GM12878 (cell line): ENCODE data around the gene DIAPH2. TPM values are rescaled to one million over a fixed set of nuclear protein-coding genes. Genes with fewer than 3 reads are reported as not detected.
A peak's percentile ranks its signal among the peaks of the same experiment; 100 is the strongest.

Experiments used
- ATAC-seq: fragments of 200-7000 bp; cut with Tn5 transposase; 3 replicates; pipeline ENCODE4 v1.9.1; 2020; ENCODE audit warnings: mild to moderate bottlenecking, moderate library complexity
- Bru-seq: library from RNA; stranded (reverse); fragments of 400-500 nt; gene quantifications from one replicate; lab custom pipeline; 2021; lab: Mats Ljungman, UMichigan
- BruChase-seq, 2 experiments: library from RNA; stranded (reverse); fragments of 400-500 nt; gene quantifications; one replicate each; lab custom pipeline; 2021; lab: Mats Ljungman, UMichigan
- BruUV-seq: library from RNA; stranded (reverse); fragments of 400-500 nt; replicated peaks from 2 replicates; lab custom pipeline; 2021; lab: Mats Ljungman, UMichigan
- CTCF ChIA-PET: fragments of 300-600 bp; sonication (Branson Sonifier 250); formaldehyde crosslinking; extraction: SDS; loops from one replicate; lab custom pipeline; 2021; ENCODE audit warnings: inconsistent platforms; lab: Yijun Ruan, JAX
- POLR2A ChIA-PET: fragments of 350-600 bp; formaldehyde crosslinking; extraction: SDS; loops from one replicate; lab custom pipeline; 2021; ENCODE audit warnings: inconsistent platforms; lab: Charles Lee
- RAD21 ChIA-PET: fragments of 300-600 bp; sonication (Branson Sonifier 250); formaldehyde crosslinking; loops from one replicate; lab custom pipeline; 2023; ENCODE audit warnings: antibody characterized with exemption; ENCODE audit not compliant: unreplicated experiment; lab: Charles Lee
- SMC1A ChIA-PET: fragments of 300-600 bp; sonication (Branson Sonifier 250); formaldehyde crosslinking; loops from one replicate; lab custom pipeline; 2023; ENCODE audit not compliant: unreplicated experiment, uncharacterized antibody; lab: Charles Lee
- DNase-seq: peaks from one replicate; pipeline ENCODE4 v3.0.0-alpha.2; 2011; ENCODE audit warnings: low read depth, low spot score
- FAIRE-seq: peaks from 3 replicates; lab custom pipeline; 2011; peaks lifted over from hg19 to GRCh38; lab: Jason Lieb, UNC
- H2AFZ ChIP-seq: 2 replicates; pipeline ENCODE4 v1.6.0; 2011; ENCODE audit warnings: low read depth, low read length, control low read depth; ENCODE audit not compliant: control insufficient read depth
- H3K27ac ChIP-seq: 2 replicates; pipeline ENCODE4 v1.5.1; 2011; ENCODE audit warnings: control low read depth; ENCODE audit not compliant: control insufficient read depth, insufficient read depth
- H3K27me3 ChIP-seq, 2 experiments: replicated peaks in 1 of 2; 2 replicates each; pipeline versions ENCODE4 v1.6.0 to v1.6.1; 2011; ENCODE audit warnings: low read length in 1 of 2; ENCODE audit not compliant: control insufficient read depth in 2 of 2, insufficient read depth in 2 of 2
- H3K36me3 ChIP-seq, 2 experiments: 2 replicates each; pipeline ENCODE4 v1.5.1; 2011; ENCODE audit warnings: low read length in 1 of 2; ENCODE audit not compliant: control insufficient read depth in 2 of 2, insufficient read depth in 2 of 2
- H3K4me1 ChIP-seq: 2 replicates; pipeline ENCODE4 v1.6.1; 2011; ENCODE audit warnings: mild to moderate bottlenecking, low read length, moderate library complexity, mixed read lengths; ENCODE audit not compliant: control insufficient read depth, insufficient read depth
- H3K4me2 ChIP-seq: 2 replicates; pipeline ENCODE4 v1.6.0; 2011; ENCODE audit warnings: control low read depth; ENCODE audit not compliant: control insufficient read depth, insufficient read depth
- H3K4me3 ChIP-seq: fragments of 200-600 bp; sonication (generic); 2 replicates; pipeline ENCODE4 v1.5.1; 2016
- H3K79me2 ChIP-seq: 2 replicates; pipeline ENCODE4 v1.6.0; 2011; ENCODE audit warnings: low read length; ENCODE audit not compliant: control insufficient read depth, insufficient read depth
- H3K9ac ChIP-seq: 2 replicates; pipeline ENCODE4 v1.8.0; 2011; ENCODE audit warnings: low read length, control low read depth, mixed read lengths; ENCODE audit not compliant: control insufficient read depth, insufficient read depth
- H3K9me3 ChIP-seq: replicated peaks from 3 replicates; pipeline ENCODE4 v1.5.1; 2011; ENCODE audit warnings: mild to moderate bottlenecking, low read length; ENCODE audit not compliant: control insufficient read depth, insufficient read depth
- H4K20me1 ChIP-seq: 2 replicates; pipeline ENCODE4 v1.6.0; 2011; ENCODE audit not compliant: control insufficient read depth, insufficient read depth
- ATF2 ChIP-seq: IDR thresholded peaks from 2 replicates; pipeline ENCODE4 v1.6.1; 2012; ENCODE audit warnings: low read length, inconsistent platforms
- BMI1 ChIP-seq: fragments of 450-650 bp; IDR thresholded peaks from 2 replicates; pipeline ENCODE4 v1.6.1; 2016; ENCODE audit warnings: mild to moderate bottlenecking, moderate library complexity, borderline replicate concordance
- CBFB ChIP-seq: IDR thresholded peaks from 2 replicates; pipeline ENCODE4 v1.6.1; 2016; ENCODE audit warnings: antibody characterized with exemption, low read depth
- E2F8 ChIP-seq: fragments of 450-650 bp; IDR thresholded peaks from 2 replicates; pipeline ENCODE4 v1.6.1; 2018; ENCODE audit warnings: mild to moderate bottlenecking, low read depth, moderate library complexity; ENCODE audit not compliant: partially characterized antibody
- EP300 ChIP-seq, 2 experiments: fragments of 150-350 bp in 1 of 2; IDR thresholded peaks; 2 replicates each; pipeline ENCODE4 v1.6.1; 2011 to 2012; ENCODE audit warnings: low read depth in 2 of 2, low read length in 2 of 2, borderline replicate concordance in 1 of 2, improper control_type of control experiment in 1 of 2, inconsistent platforms in 1 of 2; ENCODE audit not compliant: control insufficient read depth in 1 of 2
- GABPA ChIP-seq: IDR thresholded peaks from 2 replicates; pipeline ENCODE4 v1.6.1; 2014; ENCODE audit warnings: antibody characterized with exemption, low read depth, mild to moderate bottlenecking, inconsistent platforms
- JUND ChIP-seq: IDR thresholded peaks from 2 replicates; pipeline ENCODE4 v1.6.1; 2012; ENCODE audit warnings: low read depth, mild to moderate bottlenecking, low read length, improper control_type of control experiment, moderate library complexity
- NFYB ChIP-seq: IDR thresholded peaks from 2 replicates; pipeline ENCODE4 v1.6.1; 2011; ENCODE audit warnings: low read depth, mild to moderate bottlenecking, low read length, improper control_type of control experiment, moderate library complexity; ENCODE audit not compliant: insufficient read depth
- RUNX3 ChIP-seq: IDR thresholded peaks from 2 replicates; pipeline ENCODE4 v1.6.1; 2012; ENCODE audit warnings: low read length, inconsistent platforms
- SMAD5 ChIP-seq: IDR thresholded peaks from 2 replicates; pipeline ENCODE4 v1.6.1; 2016; ENCODE audit warnings: antibody characterized with exemption, low read depth
- TCF3 ChIP-seq: IDR thresholded peaks from 2 replicates; pipeline ENCODE4 v1.6.1; 2012; ENCODE audit warnings: low read depth, mild to moderate bottlenecking, low read length, borderline replicate concordance; ENCODE audit not compliant: insufficient read depth
- ZBED1 ChIP-seq: IDR thresholded peaks from 2 replicates; pipeline ENCODE4 v1.6.1; 2016; ENCODE audit warnings: borderline replicate concordance
- ZNF217 ChIP-seq: fragments of 450-650 bp; IDR thresholded peaks from 2 replicates; pipeline ENCODE4 v1.6.1; 2017; ENCODE audit warnings: antibody characterized with exemption, mild to moderate bottlenecking
- ZNF274 ChIP-seq: IDR thresholded peaks from one replicate; pipeline ENCODE4 v1.8.0; 2011; ENCODE audit not compliant: insufficient read length, insufficient read depth
- WGBS: methylation state at CpG from one replicate; pipeline ENCODE4 v1.1.6; 2016; ENCODE audit warnings: low lambda C conversion rate; ENCODE audit not compliant: insufficient replicate concordance, insufficient coverage; ENCODE audit errors: missing lambda C conversion rate; 5-methylcytosine and 5-hydroxymethylcytosine counted together
- in situ Hi-C: fragments of 300-500 bp; cut with MboI; formaldehyde crosslinking; loops from 9 replicates; pipeline ENCODE4 v1.14.3; 2018; ENCODE audit warnings: mixed read lengths
- intact Hi-C: fragments of 100-400 bp; cut with micrococcal nuclease; formaldehyde crosslinking; loops from one replicate; pipeline ENCODE4 v1.14.2; 2022; ENCODE audit not compliant: unreplicated experiment
- long read RNA-seq, 2 experiments: library from polyadenylated mRNA; unstranded; transcript quantifications; one replicate each; pipeline ENCODE4 v2.0.0, GENCODE V29; 2019 to 2020
- polyA minus RNA-seq, 3 experiments: library from RNA; depleted of rRNA, polyadenylated mRNA; stranded (reverse); fragments of >200 nt; gene quantifications; 2 replicates each; pipeline ENCODE4 v1.2.3, GENCODE V29; 2011
- polyA plus RNA-seq, 11 experiments: library from polyadenylated mRNA; depleted of rRNA in 4 of 11; unstranded in 6 of 11; stranded (reverse) in 5 of 11; fragments of >200 nt; fragmentation: Nextera tagmentation in 4 of 11; fragmentation: Illumina TruSeq in 1 of 11; extraction: Ambion mirVana in 4 of 11; extraction: Trizol in 1 of 11; gene quantifications; 1 replicate in 1 of 11; 2 replicates in 10 of 11; pipeline versions ENCODE4 v1.2.1 to v1.2.3, GENCODE V29; 2011 to 2016; ENCODE audit warnings: inconsistent platforms in 2 of 11, missing spikeins in 2 of 11, low read depth in 1 of 11
- total RNA-seq, 4 experiments: library from RNA; depleted of rRNA in 3 of 4; stranded (reverse); fragments of >200 nt in 3 of 4; fragmentation: Illumina TruSeq in 1 of 4; extraction: Trizol in 1 of 4; gene quantifications; 2 replicates each; pipeline versions ENCODE4 v1.2.1 to v1.2.3, GENCODE V29; 2013 to 2021

The DIAPH2 gene
- total RNA-seq (2013; cell fraction: nucleolus; rRNA removed) = 69.2 and 73.5 TPM in 2 replicates
- total RNA-seq (2014; rRNA removed) (11.2 and 12.8 TPM in 2 replicates), total RNA-seq (2014; rRNA removed; fragmentation: Illumina TruSeq; extraction: Trizol) (16.6 and 18.3 TPM in 2 replicates), total RNA-seq (2021) (10.3 and 10.8 TPM in 2 replicates), polyA plus RNA-seq (2011; rRNA removed) (5.5 and 8.1 TPM in 2 replicates), polyA plus RNA-seq (2014; fragmentation: Illumina TruSeq; extraction: Trizol) (8.1 and 11.2 TPM in 2 replicates), polyA plus RNA-seq (2014; fragmentation: Nextera tagmentation; extraction: Ambion mirVana) (1 to 10 TPM; 2.2 to 2.5 TPM), polyA plus RNA-seq (2014; rRNA removed) (4.0 and 4.4 TPM in 2 replicates), polyA plus RNA-seq (2016; fragmentation: Nextera tagmentation; extraction: Ambion mirVana) (10 to 100 TPM in 1 of 2 experiments, 1 to 10 TPM in 1; 9.4 to 10.4 TPM), polyA minus RNA-seq (2011; rRNA and poly(A)+ RNA removed) (12.6 and 13.8 TPM in 2 replicates), Bru-seq, nascent RNA (percentile 56 among the genes with signal in this experiment), BruChase-seq, experiment 1, labeled RNA remaining after a 6-hour chase (percentile 52 among the genes with signal in this experiment), BruChase-seq, experiment 2, labeled RNA remaining after a 2-hour chase (percentile 52 among the genes with signal in this experiment)
- polyA plus RNA-seq (2011; ENCODE audit: low read depth) = 1.7 TPM
- 1.8 and 1.9 TPM in 2 replicates for polyA plus RNA-seq (2011; cell fraction: cytosol; rRNA removed)
- polyA plus RNA-seq (2011; cell fraction: nucleus; rRNA removed) = 3.6 and 4.4 TPM in 2 replicates
- 2.7 and 4.3 TPM in 2 replicates for polyA plus RNA-seq (2012)
- 3.3 and 3.6 TPM in 2 replicates for polyA minus RNA-seq (2011; cell fraction: cytosol; rRNA and poly(A)+ RNA removed)
- polyA minus RNA-seq (2011; cell fraction: nucleus; rRNA and poly(A)+ RNA removed) = 18.6 and 32.6 TPM in 2 replicates
- long read RNA-seq, experiment 1, partial matches to known transcripts = 3 of 3 reads
- long read RNA-seq, experiment 1, other reads (novel, unspliced or antisense) = 0 of 3 reads
- long read RNA-seq, experiment 2, partial matches to known transcripts = 3 of 5 reads
- long read RNA-seq, experiment 2, other reads (novel, unspliced or antisense) = 2 of 5 reads

GRCh38 chrX:96684339-96685209 lies at the start of gene DIAPH2:
Gene DIAPH2 (plus strand): TSS chrX:96684842.
- POLR2A ChIA-PET = no interaction called here
- in situ Hi-C loops = no loop called here
- Histone ChIP-seq H3K36me3 (no peaks in the 10 kb centered on the region), H3K27ac (peak within 1 kb of the TSS; percentile 72), H3K27me3 (no peaks in the 10 kb centered on the region), H3K9me3 (no peaks in the 10 kb centered on the region), H4K20me1 (no peaks in the 10 kb centered on the region), H3K4me3 (peak within 1 kb of the TSS; percentile 68), H3K4me2 (peak within 1 kb of the TSS; percentile 72), H3K79me2 (no peaks in the 10 kb centered on the region; the same call in none of the 2 replicates), H3K9ac (peak within 1 kb of the TSS; percentile 76), H3K4me1 (no peaks in the 10 kb centered on the region), H2AFZ (peak within 1 kb of the TSS; percentile 67)
- WGBS = 32% methylated on average over 57 of the region's 57 CpGs
- intact Hi-C loops = loop anchor here (1.0 kb wide), 1 partner anchor 37 kb away; no protein-coding TSS in a partner anchor
- SMC1A ChIA-PET = interaction anchor here (1.7 kb wide), 1 partner anchor 37 kb away, joined by 4 read pairs; no protein-coding TSS in a partner anchor
- FAIRE-seq (no peak), ATAC-seq (peak; percentile 92), DNase-seq (peak; percentile 34)
- CTCF ChIA-PET = interaction anchor here (0.5 kb wide), 1 partner anchor 537 kb away, joined by 3 read pairs; no protein-coding TSS in a partner anchor
- RAD21 ChIA-PET = interaction anchor here (0.6 to 1.0 kb wide), 3 partner anchors 35 to 79 kb away, joined by 3 to 4 read pairs (median 3); no protein-coding TSS in a partner anchor
- BruUV-seq = no TSS peak
- TF ChIP-seq ATF2 = no peak
- no peak for TF ChIP-seq ZBED1
- TF ChIP-seq E2F8 = no peak
- TF ChIP-seq JUND = no peak
- no peak for TF ChIP-seq TCF3
- TF ChIP-seq EP300 (IDR thresholded peaks at IDR 0.05; ENCODE audit: borderline replicate concordance in 1 of 2, control insufficient read depth in 1 of 2, low read depth in 2 of 2, low read length in 2 of 2) = no peak
- no peak for TF ChIP-seq SMAD5
- TF ChIP-seq ZNF217 = peak; percentile 26; the same call in 1 of the 2 replicates
- peak; percentile 18; the same call in 1 of the 2 replicates for TF ChIP-seq NFYB
- no peak for TF ChIP-seq BMI1
- TF ChIP-seq ZNF274 = no peak
- peak; percentile 72 for TF ChIP-seq RUNX3
- TF ChIP-seq CBFB = no peak
- TF ChIP-seq GABPA = no peak
